ENCODE results near the gene SGPP2.

GRCh38 chr2:222554517-222554916, 130.2 kb downstream of the SGPP2 start:
- TF ChIP-seq KLF8 (tag by site-specific recombination; IDR thresholded peaks at IDR 0.05): no peak
- TF ChIP-seq ZNF10 (tag by site-specific recombination; IDR thresholded peaks at IDR 0.05): no peak
- TF ChIP-seq CTCF (tag by site-specific recombination; IDR thresholded peaks at IDR 0.05): no peak
- no peak for TF ChIP-seq REST (tag by site-specific recombination; IDR thresholded peaks at IDR 0.05)
- no peak for TF ChIP-seq RBAK (tag by site-specific recombination; IDR thresholded peaks at IDR 0.05)
- no peak for TF ChIP-seq ZNF501 (tag by site-specific recombination; IDR thresholded peaks at IDR 0.05)
- no peak for TF ChIP-seq YY1 (tag by site-specific recombination; IDR thresholded peaks at IDR 0.05)
- no peak for TF ChIP-seq ZNF112 (tag by site-specific recombination; IDR thresholded peaks at IDR 0.05)
- no peak for TF ChIP-seq MEIS1 (CRISPR knock-in tag; IDR thresholded peaks at IDR 0.05; ENCODE audit: borderline replicate concordance)
- TF ChIP-seq ZFP69B (tag by site-specific recombination; IDR thresholded peaks at IDR 0.05): no peak
- no peak for TF ChIP-seq ZNF518A (tag by site-specific recombination; conservative IDR thresholded peaks at IDR 0.05; ENCODE audit: low read depth)
- no peak for TF ChIP-seq IKZF3 (tag by site-specific recombination; IDR thresholded peaks at IDR 0.05)
- TF ChIP-seq ZBTB1 (tag by site-specific recombination; IDR thresholded peaks at IDR 0.05): no peak
